Epithelial cell of esophagus (primary cell): ENCODE results near the gene ZXDC.

Source experiments
- DNase-seq: peaks from one replicate; pipeline ENCODE4 v3.0.0; 2010; ENCODE audit warnings: low read depth
- H3K4me3 ChIP-seq: 2 replicates; pipeline ENCODE4 v1.5.1; 2011; ENCODE audit warnings: mild to moderate bottlenecking, low read length, control low read depth
- TF ChIP-seq, protein P1 (sequence below): IDR thresholded peaks from 2 replicates; pipeline ENCODE4 v1.5.1; 2011; ENCODE audit warnings: low read depth, mild to moderate bottlenecking, low read length, control low read depth, inconsistent platforms; ENCODE audit not compliant: insufficient read depth; ENCODE audit errors: missing control alignments

Gene ZXDC

GRCh38 chr3:126501054-126501453 is 25.4 kb upstream of the ZXDC start:
- TF ChIP-seq, protein P1, sequence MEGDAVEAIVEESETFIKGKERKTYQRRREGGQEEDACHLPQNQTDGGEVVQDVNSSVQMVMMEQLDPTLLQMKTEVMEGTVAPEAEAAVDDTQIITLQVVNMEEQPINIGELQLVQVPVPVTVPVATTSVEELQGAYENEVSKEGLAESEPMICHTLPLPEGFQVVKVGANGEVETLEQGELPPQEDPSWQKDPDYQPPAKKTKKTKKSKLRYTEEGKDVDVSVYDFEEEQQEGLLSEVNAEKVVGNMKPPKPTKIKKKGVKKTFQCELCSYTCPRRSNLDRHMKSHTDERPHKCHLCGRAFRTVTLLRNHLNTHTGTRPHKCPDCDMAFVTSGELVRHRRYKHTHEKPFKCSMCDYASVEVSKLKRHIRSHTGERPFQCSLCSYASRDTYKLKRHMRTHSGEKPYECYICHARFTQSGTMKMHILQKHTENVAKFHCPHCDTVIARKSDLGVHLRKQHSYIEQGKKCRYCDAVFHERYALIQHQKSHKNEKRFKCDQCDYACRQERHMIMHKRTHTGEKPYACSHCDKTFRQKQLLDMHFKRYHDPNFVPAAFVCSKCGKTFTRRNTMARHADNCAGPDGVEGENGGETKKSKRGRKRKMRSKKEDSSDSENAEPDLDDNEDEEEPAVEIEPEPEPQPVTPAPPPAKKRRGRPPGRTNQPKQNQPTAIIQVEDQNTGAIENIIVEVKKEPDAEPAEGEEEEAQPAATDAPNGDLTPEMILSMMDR, result no peak
- DNase-seq, result no peak

GRCh38 chr3:126500016-126500415 is 24.3 kb upstream of the ZXDC start:
- DNase-seq, result no peak
- TF ChIP-seq, protein P1, result no peak

More at GRCh38 chr3:126501054-126501453, 25.4 kb upstream of the ZXDC start:
- no peak overlapping the region for H3K4me3 ChIP-seq

DNA sequence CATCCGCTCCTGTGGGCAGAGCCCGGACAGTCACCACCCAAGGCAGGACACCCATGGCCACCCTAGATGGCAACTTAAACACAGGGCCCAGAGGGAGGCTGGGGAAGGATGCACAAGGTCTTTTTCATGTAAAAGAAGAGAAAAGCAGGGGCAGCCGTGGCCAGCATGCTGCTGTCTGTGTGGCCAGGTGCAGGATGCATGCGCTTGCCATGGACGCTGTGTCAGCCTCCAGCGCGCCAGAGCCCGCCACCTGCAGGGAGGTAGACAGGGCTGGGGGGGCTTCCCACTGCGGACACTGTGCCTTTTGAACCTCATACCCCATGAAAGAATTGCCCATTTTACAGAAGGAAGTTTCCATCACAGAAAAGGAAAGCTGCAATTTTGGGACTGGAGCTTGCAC is 23.7 kb upstream of the ZXDC start:
- no peak for DNase-seq
- no peak overlapping the region for H3K4me3 ChIP-seq
- TF ChIP-seq, protein P1, result no peak

More at GRCh38 chr3:126500016-126500415, 24.3 kb upstream of the ZXDC start:
- no peak overlapping the region for H3K4me3 ChIP-seq

GRCh38 chr3:126498929-126499328 is 23.2 kb upstream of the ZXDC start:
- H3K4me3 ChIP-seq, result no peak overlapping the region
- no peak for DNase-seq
- TF ChIP-seq, protein P1, result no peak

DNA sequence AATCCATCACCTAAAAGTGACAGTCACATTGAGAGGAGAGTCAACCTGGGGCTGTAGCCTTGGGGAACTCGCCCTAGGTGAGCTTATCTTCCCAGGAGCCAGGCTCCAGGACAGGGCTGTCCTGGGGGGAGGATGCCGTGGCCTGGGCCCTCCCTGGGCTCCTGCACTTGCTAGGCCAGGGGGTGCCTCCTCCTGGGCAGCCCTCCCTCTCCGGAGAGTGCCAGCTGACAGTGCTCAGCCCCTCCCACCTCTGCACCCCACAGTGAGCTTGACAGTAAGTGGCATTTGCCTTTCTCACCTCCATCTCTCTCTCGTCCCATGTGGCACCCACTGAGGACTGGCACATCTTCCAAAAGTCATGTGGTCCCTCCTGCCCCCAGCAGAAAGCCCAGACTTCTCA is 22.8 kb upstream of the ZXDC start:
- no peak overlapping the region for H3K4me3 ChIP-seq

DNA sequence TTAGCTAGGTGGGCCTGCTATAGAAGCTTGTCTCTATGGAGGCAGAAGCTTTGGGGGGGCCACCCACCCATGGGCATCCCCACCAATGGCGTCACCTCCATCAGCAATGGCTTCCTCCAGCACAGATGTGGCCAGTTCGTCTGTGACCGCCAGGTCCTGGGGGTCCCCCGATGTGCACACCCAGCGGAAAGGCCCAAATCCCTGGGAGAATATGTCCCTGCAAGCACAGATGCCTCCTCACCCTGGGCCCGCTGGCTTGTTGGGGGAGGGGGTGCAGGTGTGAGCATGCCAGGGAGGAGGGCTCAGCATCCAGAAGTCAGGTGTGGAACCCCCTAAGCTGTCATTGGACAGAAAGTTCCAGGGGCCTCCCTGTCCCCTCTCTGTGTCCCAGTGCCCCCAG is 22.3 kb upstream of the ZXDC start:
- DNase-seq, result no peak
- TF ChIP-seq, protein P1, result no peak
- H3K4me3 ChIP-seq, result no peak overlapping the region

More for the DNA sequence above, 22.8 kb upstream of the ZXDC start:
- TF ChIP-seq, protein P1, result no peak
- no peak for DNase-seq

DNA sequence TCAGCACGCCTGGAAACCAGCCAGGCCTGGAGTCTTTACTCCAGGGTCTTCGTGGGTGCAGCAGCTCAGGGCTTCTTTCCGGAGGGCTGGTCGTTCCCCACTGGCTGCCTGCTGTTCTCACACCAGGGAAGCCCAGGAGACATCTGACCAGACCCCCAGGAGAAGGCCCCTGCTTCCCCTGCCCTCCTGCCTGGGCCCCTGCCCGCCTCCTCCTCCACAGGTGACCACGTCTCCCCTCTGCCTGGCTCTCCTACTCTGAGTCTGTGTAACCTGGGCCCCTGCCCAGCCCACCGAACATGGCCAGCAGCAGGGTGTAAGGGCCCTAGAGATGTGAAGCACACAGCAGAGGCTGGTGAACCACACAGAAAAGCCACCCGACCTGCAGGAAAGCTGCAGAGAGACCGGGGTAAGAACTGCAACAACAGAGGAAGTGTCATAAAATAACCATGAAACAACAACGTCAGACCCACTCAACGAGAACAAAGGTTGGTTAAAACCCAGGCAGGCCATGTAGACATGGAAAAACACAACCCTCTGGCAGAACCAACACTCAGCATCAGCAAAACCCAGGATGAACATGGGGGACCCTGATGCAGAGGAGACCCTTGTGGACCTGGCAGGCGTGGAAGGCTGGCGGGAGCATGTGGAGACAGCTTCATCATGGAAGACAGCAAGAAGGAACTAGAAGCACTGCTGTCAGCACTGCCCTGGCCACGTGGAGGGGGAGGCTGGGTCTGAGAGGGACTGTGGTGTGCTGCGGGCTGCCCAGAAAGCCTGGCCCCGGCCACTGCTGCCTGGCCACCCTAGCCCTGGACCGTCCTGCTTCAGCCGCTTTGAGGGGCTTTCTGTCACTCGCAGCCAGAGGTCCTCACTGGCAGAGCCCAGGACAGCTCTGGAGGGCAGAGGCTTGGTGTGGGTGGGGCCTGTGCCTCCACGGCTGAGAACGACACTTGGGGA is 21.5 kb upstream of the ZXDC start:
- no peak for DNase-seq
- no peak overlapping the region for H3K4me3 ChIP-seq
- TF ChIP-seq, protein P1, result no peak
